GM20000 (cell line): Measurements from ENCODE around the gene ZRSR2.

Source experiments
- DNase-seq: peaks from one replicate; pipeline ENCODE4 v3.0.0; 2012; ENCODE audit warnings: low spot score
- CTCF ChIP-seq: IDR thresholded peaks from 2 replicates; pipeline ENCODE4 v1.5.1; 2012; ENCODE audit warnings: mild to moderate bottlenecking, control low read depth; ENCODE audit errors: extremely low read depth, missing control alignments

Gene ZRSR2

GRCh38 chrX:15854712-15855567, 64.7 kb downstream of the ZRSR2 start, which contains the start of gene AP1S2:
AP1S2 (minus strand) TSS chrX:15854813; CDS start chrX:15852524, 2,289 bp downstream.
- no peak for TF ChIP-seq CTCF
- DNase-seq: peak; percentile 92

GRCh38 chrX:15855568-15856221, 65.4 kb downstream of the ZRSR2 start:
- DNase-seq: no peak
- no peak for TF ChIP-seq CTCF

- DNase-seq: no peak
- no peak for TF ChIP-seq CTCF
Measured at GRCh38 chrX:15856222-15856587, 65.9 kb downstream of the ZRSR2 start.

- no peak for TF ChIP-seq CTCF
- no peak for DNase-seq
Measured at GRCh38 chrX:15856636-15857035, 66.4 kb downstream of the ZRSR2 start.

GRCh38 chrX:15858051-15858450, 67.8 kb downstream of the ZRSR2 start:
- TF ChIP-seq CTCF: no peak
- DNase-seq: no peak

- DNase-seq: no peak
- TF ChIP-seq CTCF: no peak
Measured at GRCh38 chrX:15860921-15861320, 70.6 kb downstream of the ZRSR2 start.

GRCh38 chrX:15864023-15864422, 73.7 kb downstream of the ZRSR2 start:
- no peak for DNase-seq
- TF ChIP-seq CTCF: no peak
